Loucy (cell line): Measurements from ENCODE around the gene GABBR2.

Experiments used
- H2AFZ ChIP-seq: fragments of 200-600 bp; sonication (generic); 2 replicates; pipeline ENCODE4 v1.6.0; 2016; ENCODE audit warnings: antibody characterized with exemption, mild to moderate bottlenecking, low read length, moderate library complexity
- H3F3A ChIP-seq: fragments of 200-600 bp; 2 replicates; pipeline ENCODE4 v1.6.0; 2016; ENCODE audit warnings: antibody characterized with exemption, low read depth, mild to moderate bottlenecking
- H3K27me3 ChIP-seq: fragments of 200-600 bp; sonication (generic); 2 replicates; pipeline ENCODE4 v1.6.1; 2014; ENCODE audit warnings: low read length, mild to moderate bottlenecking; ENCODE audit not compliant: insufficient read depth, poor library complexity, severe bottlenecking
- H3K36me3 ChIP-seq: fragments of 200-600 bp; sonication (generic); 2 replicates; pipeline ENCODE4 v1.6.1; 2016; ENCODE audit warnings: low read length; ENCODE audit not compliant: insufficient read depth
- H3K4me1 ChIP-seq: fragments of 200-600 bp; sonication (generic); 2 replicates; pipeline ENCODE4 v1.5.1; 2014; ENCODE audit warnings: low read length, mild to moderate bottlenecking; ENCODE audit not compliant: insufficient read depth, poor library complexity, severe bottlenecking
- H3K4me2 ChIP-seq: fragments of 200-600 bp; sonication (generic); 2 replicates; pipeline ENCODE4 v1.6.0; 2014; ENCODE audit warnings: antibody characterized with exemption, low read length, low read depth, mild to moderate bottlenecking; ENCODE audit not compliant: poor library complexity, severe bottlenecking
- H3K4me3 ChIP-seq: fragments of 200-600 bp; sonication (generic); 2 replicates; pipeline ENCODE4 v1.5.1; 2014; ENCODE audit warnings: low read length, mild to moderate bottlenecking, mixed read lengths; ENCODE audit not compliant: poor library complexity, severe bottlenecking
- H3K79me2 ChIP-seq: fragments of 200-600 bp; sonication (generic); 2 replicates; pipeline ENCODE4 v1.6.1; 2014; ENCODE audit warnings: low read length; ENCODE audit not compliant: insufficient read depth
- H3K9ac ChIP-seq: fragments of 200-600 bp; sonication (generic); 2 replicates; pipeline ENCODE4 v1.6.0; 2014; ENCODE audit warnings: mild to moderate bottlenecking, low read depth, low read length, moderate library complexity; ENCODE audit not compliant: poor library complexity, severe bottlenecking
- H3K9me2 ChIP-seq: fragments of 200-600 bp; sonication (generic); replicated peaks from 2 replicates; pipeline ENCODE4 v1.6.1; 2016; ENCODE audit warnings: low read depth, low read length, mixed read lengths
- H3K9me3 ChIP-seq: fragments of 200-600 bp; sonication (generic); 2 replicates; pipeline ENCODE4 v1.6.1; 2014; ENCODE audit warnings: mild to moderate bottlenecking, antibody characterized with exemption, low read length, low read depth; ENCODE audit not compliant: insufficient read depth
- H4K20me1 ChIP-seq: fragments of 200-600 bp; sonication (generic); 2 replicates; pipeline ENCODE4 v1.6.0; 2014; ENCODE audit warnings: antibody characterized with exemption, low read length, mild to moderate bottlenecking; ENCODE audit not compliant: insufficient read depth, poor library complexity, severe bottlenecking
- EZH2phosphoT487 ChIP-seq: fragments of 200-600 bp; IDR thresholded peaks from 2 replicates; pipeline ENCODE4 v1.6.1; 2018; ENCODE audit warnings: antibody characterized with exemption, mild to moderate bottlenecking, moderate library complexity, borderline replicate concordance
- TF ChIP-seq, protein P1 (sequence below): fragments of 200-600 bp; sonication (generic); conservative IDR thresholded peaks from 2 replicates; pipeline ENCODE4 v1.5.1; 2014; ENCODE audit warnings: mild to moderate bottlenecking, antibody characterized with exemption, low read length

GABBR2 gene

GRCh38 chr9:98580956-98581355 lies 127.8 kb downstream of the GABBR2 start:
- no peaks in the 10 kb centered on the region for H3K79me2 ChIP-seq
- no peak overlapping the region for H3K4me2 ChIP-seq
- H4K20me1 ChIP-seq = no peaks in the 10 kb centered on the region
- no peak overlapping the region for H2AFZ ChIP-seq
- H3K4me1 ChIP-seq = peaks cover 18% of the 10 kb centered on the region
- no peaks in the 10 kb centered on the region for H3K27me3 ChIP-seq
- no peaks in the 10 kb centered on the region for H3F3A ChIP-seq
- no peak overlapping the region for H3K4me3 ChIP-seq
- no peaks in the 10 kb centered on the region for H3K9me3 ChIP-seq
- TF ChIP-seq EZH2phosphoT487 = no peak
- TF ChIP-seq, protein P1, sequence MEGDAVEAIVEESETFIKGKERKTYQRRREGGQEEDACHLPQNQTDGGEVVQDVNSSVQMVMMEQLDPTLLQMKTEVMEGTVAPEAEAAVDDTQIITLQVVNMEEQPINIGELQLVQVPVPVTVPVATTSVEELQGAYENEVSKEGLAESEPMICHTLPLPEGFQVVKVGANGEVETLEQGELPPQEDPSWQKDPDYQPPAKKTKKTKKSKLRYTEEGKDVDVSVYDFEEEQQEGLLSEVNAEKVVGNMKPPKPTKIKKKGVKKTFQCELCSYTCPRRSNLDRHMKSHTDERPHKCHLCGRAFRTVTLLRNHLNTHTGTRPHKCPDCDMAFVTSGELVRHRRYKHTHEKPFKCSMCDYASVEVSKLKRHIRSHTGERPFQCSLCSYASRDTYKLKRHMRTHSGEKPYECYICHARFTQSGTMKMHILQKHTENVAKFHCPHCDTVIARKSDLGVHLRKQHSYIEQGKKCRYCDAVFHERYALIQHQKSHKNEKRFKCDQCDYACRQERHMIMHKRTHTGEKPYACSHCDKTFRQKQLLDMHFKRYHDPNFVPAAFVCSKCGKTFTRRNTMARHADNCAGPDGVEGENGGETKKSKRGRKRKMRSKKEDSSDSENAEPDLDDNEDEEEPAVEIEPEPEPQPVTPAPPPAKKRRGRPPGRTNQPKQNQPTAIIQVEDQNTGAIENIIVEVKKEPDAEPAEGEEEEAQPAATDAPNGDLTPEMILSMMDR = no peak
- H3K9ac ChIP-seq = no peak overlapping the region
- no peaks in the 10 kb centered on the region for H3K9me2 ChIP-seq
- H3K36me3 ChIP-seq = no peaks in the 10 kb centered on the region

DNA sequence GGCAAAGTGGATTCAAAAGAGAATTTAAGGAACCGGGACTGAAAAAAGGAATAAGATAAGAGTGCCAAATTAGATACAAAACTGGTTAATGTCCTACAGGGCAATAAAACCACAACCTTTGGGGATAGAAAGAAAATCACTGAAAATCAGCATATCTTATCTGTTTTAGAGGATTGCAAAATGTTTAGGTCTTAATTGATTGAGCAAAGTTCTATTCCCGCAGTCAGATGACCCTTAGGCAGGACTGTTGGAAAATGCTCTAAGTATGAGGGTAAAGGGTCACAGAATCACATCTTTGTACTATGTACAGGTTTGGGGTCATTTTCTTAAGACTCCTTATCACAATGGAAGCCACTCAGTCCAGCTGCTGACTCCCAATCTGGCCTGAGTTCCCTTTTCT lies 129.0 kb downstream of the GABBR2 start:
- Histone ChIP-seq H3K4me1 (peaks cover 27% of the 10 kb centered on the region), H3K79me2 (no peaks in the 10 kb centered on the region), H3F3A (no peaks in the 10 kb centered on the region), H3K4me2 (no peak overlapping the region), H3K9me3 (no peaks in the 10 kb centered on the region), H3K9ac (no peak overlapping the region), H3K36me3 (no peaks in the 10 kb centered on the region), H2AFZ (no peak overlapping the region), H3K9me2 (no peaks in the 10 kb centered on the region), H3K4me3 (no peak overlapping the region), H4K20me1 (no peaks in the 10 kb centered on the region), H3K27me3 (no peaks in the 10 kb centered on the region)
- no peak for TF ChIP-seq EZH2phosphoT487
- TF ChIP-seq, protein P1 = no peak

DNA sequence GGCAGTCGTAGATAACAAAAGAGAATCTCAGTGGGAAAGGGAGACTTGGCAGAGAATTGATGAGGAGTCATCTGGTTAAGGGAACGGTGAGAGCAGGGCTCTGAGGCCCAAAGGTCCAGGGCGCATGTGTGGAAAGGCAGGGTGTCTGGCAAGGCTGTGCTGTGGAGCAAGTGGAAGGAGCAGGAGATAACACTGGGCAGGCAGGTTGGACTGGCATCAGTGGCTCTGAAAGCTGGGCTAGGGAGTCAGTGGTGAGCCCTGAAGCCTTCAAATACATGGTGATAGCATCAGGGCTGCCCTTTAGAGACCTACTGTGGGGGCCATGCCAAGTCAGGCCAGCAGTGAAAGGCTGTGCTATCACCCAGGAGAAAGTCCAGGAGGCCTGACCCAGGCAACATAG lies 131.3 kb downstream of the GABBR2 start:
- H3K9me3 ChIP-seq = no peaks in the 10 kb centered on the region
- H3K4me3 ChIP-seq = no peak overlapping the region
- no peaks in the 10 kb centered on the region for H3K27me3 ChIP-seq
- no peaks in the 10 kb centered on the region for H3F3A ChIP-seq
- TF ChIP-seq, protein P1 = no peak
- TF ChIP-seq EZH2phosphoT487 = no peak
- H4K20me1 ChIP-seq = no peaks in the 10 kb centered on the region
- no peaks in the 10 kb centered on the region for H3K9me2 ChIP-seq
- no peak overlapping the region for H2AFZ ChIP-seq
- H3K4me2 ChIP-seq = no peak overlapping the region
- peaks cover 15% of the 10 kb centered on the region for H3K4me1 ChIP-seq
- H3K79me2 ChIP-seq = no peaks in the 10 kb centered on the region
- H3K9ac ChIP-seq = no peak overlapping the region
- no peaks in the 10 kb centered on the region for H3K36me3 ChIP-seq
